H1 (cell line): ENCODE measurements around the gene SLC30A9. TPM values are rescaled to one million over a fixed set of nuclear protein-coding genes. Genes with fewer than 3 reads are reported as not detected.

Experiments used
- CBX5 ChIP-seq: fragments of 300-800, 300-1000 bp; sonication (generic); IDR thresholded peaks from 2 replicates; pipeline ENCODE4 v1.7.1; 2016; ENCODE audit warnings: antibody characterized with exemption, low read length, low read depth
- CHD7 ChIP-seq: fragments of 300-600 bp; sonication (generic); IDR thresholded peaks from 2 replicates; pipeline ENCODE4 v1.7.1; 2012; ENCODE audit warnings: low read length, moderate library complexity, mild to moderate bottlenecking, inconsistent platforms; ENCODE audit not compliant: insufficient replicate concordance
- KDM1A ChIP-seq: fragments of 200-600, 300-600 bp; sonication (generic); IDR thresholded peaks from 2 replicates; pipeline ENCODE4 v1.7.1; 2016; ENCODE audit warnings: mild to moderate bottlenecking, low read length, borderline replicate concordance
- MAFK ChIP-seq: IDR thresholded peaks from 2 replicates; pipeline ENCODE4 v1.6.1; 2012; ENCODE audit warnings: low read depth, mild to moderate bottlenecking, improper control_type of control experiment, low read length
- POLR2A ChIP-seq, 2 experiments: IDR thresholded peaks; 1 replicate in 1 of 2; 2 replicates in 1 of 2; pipeline ENCODE4 v1.6.1; 2011; ENCODE audit warnings: low read depth in 2 of 2, low read length in 2 of 2, mild to moderate bottlenecking in 2 of 2; ENCODE audit errors: control extremely low read depth in 1 of 2
- RBBP5 ChIP-seq: IDR thresholded peaks from 2 replicates; pipeline ENCODE4 v1.7.1; 2012; ENCODE audit warnings: low read depth, mild to moderate bottlenecking, inconsistent platforms, low read length, moderate library complexity, borderline replicate concordance
- polyA plus RNA-seq, 7 experiments: library from polyadenylated mRNA; depleted of rRNA in 3 of 7; stranded (reverse) in 5 of 7; unstranded in 2 of 7; fragments of >200 nt in 5 of 7; fragments of 200-250 nt in 2 of 7; gene quantifications; 1 replicate in 5 of 7; 2 replicates in 1 of 7; 4 replicates in 1 of 7; pipeline versions ENCODE4 v1.2.1 to v1.2.3, GENCODE V29; 2011 to 2013; ENCODE audit warnings: missing spikeins in 2 of 7, mixed read lengths in 2 of 7
- total RNA-seq: library from RNA; stranded (reverse); fragmentation: NEBNext Ultra II Directional; extraction: Animal tissue kit (Norgen Biotek cat#: 25700); gene quantifications from 2 replicates; pipeline ENCODE4 v1.2.1, GENCODE V29; 2021

SLC30A9 gene
- total and polyA plus RNA-seq, 2 of the 8 experiments (the other 6 are each of a cell fraction or from before 2014, with no cell fraction given): 41.2 to 67.2 TPM

- TF ChIP-seq CHD7: no peak
- TF ChIP-seq CBX5: no peak
- TF ChIP-seq MAFK: no peak
- TF ChIP-seq RBBP5: no peak
- TF ChIP-seq POLR2A (IDR thresholded peaks at IDR 0.05; ENCODE audit: control extremely low read depth in 1 of 2, low read depth in 2 of 2, low read length in 2 of 2): no peak
- TF ChIP-seq KDM1A: no peak
Observed at GRCh38 chr4:42088386-42088785, 98.1 kb downstream of the SLC30A9 start (continued).
